ENCODE results near the gene ITM2A.

Gene ITM2A

DNA sequence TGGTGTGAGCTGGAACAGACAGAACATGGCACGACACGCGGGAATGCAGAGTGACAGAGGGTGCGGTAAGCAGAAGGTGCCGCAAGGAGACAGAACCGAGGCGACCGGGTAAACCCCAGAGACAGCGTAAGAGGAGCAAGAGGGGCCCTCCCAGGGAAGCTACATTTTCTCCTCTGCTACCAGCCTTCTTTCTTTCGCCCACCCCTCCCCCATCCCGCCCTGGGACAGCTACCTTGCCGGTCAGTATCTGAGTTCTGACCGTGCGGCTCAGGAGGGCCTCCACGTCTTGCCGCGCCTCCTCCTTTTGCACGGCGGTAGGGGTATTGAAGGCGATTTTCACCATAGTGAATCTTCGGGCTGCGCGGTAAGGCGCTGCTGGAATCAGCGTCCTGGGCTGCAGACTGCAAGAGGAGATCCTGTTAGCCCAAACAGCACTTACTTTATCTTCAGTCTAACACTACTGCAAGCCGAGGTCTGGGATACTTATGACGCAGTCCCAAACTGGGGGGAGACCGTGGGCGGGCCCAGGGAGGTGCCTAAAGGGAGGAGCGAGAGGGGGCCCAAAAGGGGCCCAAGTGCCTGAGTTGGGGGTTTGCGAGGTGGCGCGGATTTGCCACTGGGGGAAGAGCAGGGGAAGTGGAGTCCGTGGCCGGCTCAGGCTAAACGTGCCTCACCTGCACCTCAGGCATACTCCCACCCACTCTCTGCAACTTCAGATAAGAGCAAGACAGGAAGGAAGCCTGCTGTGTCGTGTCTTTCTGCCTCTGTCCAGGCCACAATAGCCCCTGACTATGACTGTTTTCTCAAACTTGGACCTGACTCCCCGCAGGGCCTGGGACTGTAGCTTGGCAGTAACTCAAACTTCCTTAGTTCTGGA lies at the start of gene ITM2A:
Gene ITM2A (minus strand): TSS at position 462 of the 877 bp plus-strand sequence. CDS start 119 bp downstream, at position 343.
- DNase-seq (ENCODE audit: low read depth in 1 of 2, low spot score in 1 of 2) = peak; percentile 28 to 47

DNA sequence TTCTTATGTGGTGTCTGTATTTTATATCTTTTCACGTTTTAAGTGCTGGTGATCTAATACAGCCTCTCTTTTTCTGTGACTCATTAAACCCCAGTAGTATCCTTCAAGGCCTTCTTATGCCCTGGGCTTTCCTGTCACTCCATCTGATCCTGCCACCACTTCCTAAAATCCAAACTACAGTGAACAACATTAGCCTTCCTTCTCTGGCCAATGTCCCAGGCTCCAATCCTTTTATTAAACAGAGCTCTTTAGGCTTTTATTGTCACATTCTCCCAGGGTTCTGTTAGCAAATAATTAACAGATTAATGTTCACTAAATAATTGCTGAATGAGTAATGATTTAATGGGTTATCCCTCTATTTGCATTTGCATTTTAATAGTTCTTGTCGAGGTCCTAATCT lies 47.9 kb upstream of the ITM2A start:
- DNase-seq (ENCODE audit: low read depth in 1 of 2, low spot score in 1 of 2) = no peak

GRCh38 chrX:79413963-79414362 lies 46.8 kb upstream of the ITM2A start:
- DNase-seq (ENCODE audit: low read depth in 1 of 2, low spot score in 1 of 2) = no peak

DNA sequence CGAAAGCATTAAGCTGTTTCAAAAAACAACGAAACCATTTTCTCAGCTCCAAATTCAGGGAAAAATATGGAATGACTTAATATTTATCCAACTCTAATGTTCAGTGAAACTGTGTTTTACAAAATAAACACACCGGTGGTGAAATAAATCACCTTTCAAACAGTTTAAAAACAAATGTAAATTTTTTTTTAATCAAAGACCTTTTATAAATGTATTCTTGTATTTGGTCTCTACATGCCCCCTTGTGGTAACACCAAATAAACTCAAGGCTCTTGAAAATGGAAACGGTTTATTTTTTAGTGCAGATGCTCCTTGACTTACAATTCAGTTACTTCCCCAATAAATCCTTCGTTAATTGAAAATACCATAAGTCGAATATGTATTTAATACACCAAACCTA lies 45.8 kb upstream of the ITM2A start:
- DNase-seq (ENCODE audit: low read depth in 1 of 2, low spot score in 1 of 2) = no peak

DNA sequence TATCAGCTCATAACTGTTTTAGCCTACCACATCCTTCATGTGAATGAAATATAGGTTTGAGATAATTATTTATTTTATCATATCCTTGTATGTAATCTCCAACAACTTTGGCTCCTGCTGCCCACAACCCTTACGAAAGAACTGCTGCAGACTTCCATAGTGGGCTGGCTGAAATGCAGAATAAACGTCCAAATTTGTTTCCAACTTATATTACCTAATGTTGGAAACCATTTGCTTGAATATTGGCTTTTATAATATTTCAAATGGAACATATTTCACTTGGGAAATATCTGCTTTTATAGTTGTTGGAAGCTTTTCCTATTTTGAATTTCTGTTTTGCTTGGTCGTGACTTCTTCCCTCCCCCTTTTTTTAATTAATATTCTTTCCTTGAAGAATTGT lies 45.0 kb upstream of the ITM2A start:
- no peak for DNase-seq (ENCODE audit: low read depth in 1 of 2, low spot score in 1 of 2)

GRCh38 chrX:79409657-79410056 lies 42.5 kb upstream of the ITM2A start:
- no peak for DNase-seq (ENCODE audit: low read depth in 1 of 2, low spot score in 1 of 2)

- DNase-seq (ENCODE audit: low read depth in 1 of 2, low spot score in 1 of 2) = no peak
These were observed 41.6 kb upstream of the ITM2A start for GRCh38 chrX:79408623-79409322.

DNA sequence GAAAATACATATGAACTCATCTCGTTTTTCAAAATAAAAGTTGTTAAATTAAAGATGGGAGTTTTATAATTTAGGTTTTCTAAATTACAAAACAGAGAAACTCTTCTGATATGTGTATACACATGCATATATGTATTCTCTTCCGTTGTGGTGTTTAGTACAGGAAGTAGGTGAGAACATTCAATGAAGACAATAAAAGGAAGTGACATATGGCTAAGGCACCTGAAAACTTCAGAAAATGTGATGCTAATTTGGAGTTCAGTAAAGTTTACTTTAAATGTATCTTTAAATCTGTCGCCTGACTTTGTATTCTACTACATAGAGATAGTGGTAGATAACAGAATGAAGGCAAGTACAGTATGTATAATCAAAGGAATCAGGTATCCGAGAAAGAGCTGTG lies 33.5 kb upstream of the ITM2A start:
- DNase-seq (ENCODE audit: low read depth in 1 of 2, low spot score in 1 of 2) = no peak

DNA sequence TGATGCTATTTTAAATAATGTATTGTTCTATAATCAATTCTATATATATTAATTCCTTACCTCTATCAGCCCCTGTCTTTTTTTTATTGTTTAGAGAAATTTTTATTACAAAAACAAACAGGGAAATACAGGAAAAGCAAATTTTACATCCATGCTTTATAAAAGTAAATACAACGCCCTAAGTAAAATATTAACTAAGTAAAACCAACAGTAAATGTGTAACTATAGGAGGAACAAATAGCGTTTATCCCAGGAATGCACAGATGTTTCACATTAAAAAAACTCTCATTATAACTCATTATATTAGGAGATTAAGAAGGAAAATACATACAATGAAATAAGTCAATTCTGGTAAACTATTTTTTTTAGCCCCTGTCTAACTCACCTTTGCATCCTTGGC lies 8.2 kb upstream of the ITM2A start:
- no peak for DNase-seq (ENCODE audit: low read depth in 1 of 2, low spot score in 1 of 2)

GRCh38 chrX:79371640-79372039 lies 4.5 kb upstream of the ITM2A start:
- DNase-seq (ENCODE audit: low read depth in 1 of 2, low spot score in 1 of 2) = no peak

GRCh38 chrX:79371101-79371500 lies 4.0 kb upstream of the ITM2A start:
- DNase-seq (ENCODE audit: low read depth in 1 of 2, low spot score in 1 of 2) = no peak

GRCh38 chrX:79369871-79370270 lies 2.7 kb upstream of the ITM2A start:
- no peak for DNase-seq (ENCODE audit: low read depth in 1 of 2, low spot score in 1 of 2)

GRCh38 chrX:79368441-79368840 lies 1.3 kb upstream of the ITM2A start:
- DNase-seq (ENCODE audit: low read depth in 1 of 2, low spot score in 1 of 2) = no peak

GRCh38 chrX:79367907-79368306 lies 773 bp upstream of the ITM2A start:
- no peak for DNase-seq (ENCODE audit: low read depth in 1 of 2, low spot score in 1 of 2)

GRCh38 chrX:79366556-79366872 lies 620 bp downstream of the ITM2A start:
- no peak for DNase-seq (ENCODE audit: low read depth in 1 of 2, low spot score in 1 of 2)

- DNase-seq (ENCODE audit: low read depth in 1 of 2, low spot score in 1 of 2) = no peak
These were observed 1.5 kb downstream of the ITM2A start for GRCh38 chrX:79365591-79365990.

DNA sequence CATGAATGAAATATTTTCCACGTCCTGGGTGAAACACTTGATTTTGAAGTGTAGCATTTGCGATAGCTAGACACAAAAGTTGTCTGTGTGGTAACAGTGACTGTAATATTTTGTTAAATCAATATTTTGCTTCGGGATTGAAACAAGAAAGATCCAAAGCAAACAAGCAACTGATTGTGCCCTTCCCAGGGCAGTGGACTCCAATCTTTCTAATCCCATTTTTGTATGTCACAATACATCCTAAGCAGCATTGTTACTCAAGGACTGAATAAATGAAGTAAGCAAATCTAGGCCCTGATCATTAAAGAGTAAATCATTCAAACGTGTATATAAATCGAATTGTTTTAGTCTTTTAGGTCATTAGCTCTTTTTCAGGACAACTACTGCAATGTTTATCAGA lies 2.8 kb downstream of the ITM2A start:
- no peak for DNase-seq (ENCODE audit: low read depth in 1 of 2, low spot score in 1 of 2)

DNA sequence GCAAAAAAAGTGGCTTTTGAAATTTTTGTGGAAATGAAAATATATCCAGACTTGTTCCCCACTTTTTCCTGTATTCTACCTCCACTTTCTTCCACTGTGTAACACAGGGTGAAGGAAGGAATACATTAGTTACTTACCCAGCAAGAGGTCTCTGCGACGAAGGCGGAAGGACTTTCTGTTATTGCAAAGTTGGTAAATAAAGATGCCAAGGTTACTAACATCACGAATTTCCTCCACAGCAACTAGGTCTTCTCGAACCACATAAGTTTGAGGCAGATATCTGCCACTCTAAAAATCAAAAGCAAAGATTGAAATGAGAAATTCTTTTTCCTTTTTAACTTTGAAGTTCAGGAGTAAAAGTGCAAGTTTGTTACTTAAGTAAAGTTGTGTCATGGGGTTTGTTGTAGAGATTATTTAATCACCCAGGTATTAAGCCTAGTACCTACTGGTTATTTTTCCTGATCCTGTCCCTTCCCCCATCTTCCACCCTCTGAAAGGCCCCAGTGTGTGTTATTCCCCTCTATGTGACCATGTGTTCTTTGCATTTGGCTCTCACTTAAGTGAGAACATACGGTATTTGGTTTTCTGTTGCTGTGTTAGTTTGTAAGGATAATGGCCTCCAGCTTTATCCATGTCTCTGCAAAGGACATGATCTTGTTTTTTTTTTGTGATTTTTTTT lies 5.8 kb downstream of the ITM2A start:
- no peak for DNase-seq (ENCODE audit: low read depth in 1 of 2, low spot score in 1 of 2)

- no peak for DNase-seq (ENCODE audit: low read depth in 1 of 2, low spot score in 1 of 2)
These were observed 30.0 kb downstream of the ITM2A start for GRCh38 chrX:79336869-79337815.

DNA sequence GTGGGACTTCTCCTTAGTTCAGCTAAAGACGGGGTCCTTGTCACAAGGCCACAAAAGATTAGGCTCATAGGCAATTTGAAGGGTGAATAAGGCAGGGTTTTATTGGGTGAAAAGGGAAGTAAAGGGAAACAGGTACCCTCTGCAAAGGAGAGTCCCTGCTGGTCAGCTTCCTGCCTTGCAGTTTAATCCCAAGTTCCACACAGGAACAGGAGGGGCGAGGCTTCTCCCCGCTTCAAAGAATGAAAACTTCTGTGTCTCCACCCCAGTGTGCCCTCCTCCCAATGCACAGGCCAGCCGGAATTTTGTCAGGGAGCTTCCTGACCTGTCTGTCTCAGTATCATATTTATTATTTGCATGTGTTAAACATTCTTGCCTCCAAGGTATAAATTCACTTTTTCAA lies 37.1 kb downstream of the ITM2A start:
- DNase-seq (ENCODE audit: low read depth in 1 of 2, low spot score in 1 of 2) = no peak
